ENCODE measurements around the gene MYO9B.

DNA sequence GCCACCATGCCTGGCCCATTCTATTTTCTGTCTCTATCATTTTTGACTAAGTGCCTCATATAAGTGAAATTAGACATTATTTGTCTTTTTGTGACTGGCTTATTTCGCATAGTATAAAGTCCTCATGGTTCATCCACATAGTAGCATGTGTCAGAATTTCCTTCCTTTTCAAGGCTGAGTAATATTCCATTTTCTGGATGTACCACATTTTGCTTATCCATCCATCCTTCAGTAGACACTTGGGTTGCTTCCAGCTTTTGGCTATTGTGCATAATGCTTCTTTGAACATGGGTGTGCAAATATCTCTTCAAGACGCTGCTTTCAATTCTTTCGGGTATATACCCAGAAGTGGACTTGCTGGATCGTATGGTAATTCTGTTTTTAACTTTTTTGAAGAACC is 88.1 kb downstream of the MYO9B start:
- TF ChIP-seq, protein P1, sequence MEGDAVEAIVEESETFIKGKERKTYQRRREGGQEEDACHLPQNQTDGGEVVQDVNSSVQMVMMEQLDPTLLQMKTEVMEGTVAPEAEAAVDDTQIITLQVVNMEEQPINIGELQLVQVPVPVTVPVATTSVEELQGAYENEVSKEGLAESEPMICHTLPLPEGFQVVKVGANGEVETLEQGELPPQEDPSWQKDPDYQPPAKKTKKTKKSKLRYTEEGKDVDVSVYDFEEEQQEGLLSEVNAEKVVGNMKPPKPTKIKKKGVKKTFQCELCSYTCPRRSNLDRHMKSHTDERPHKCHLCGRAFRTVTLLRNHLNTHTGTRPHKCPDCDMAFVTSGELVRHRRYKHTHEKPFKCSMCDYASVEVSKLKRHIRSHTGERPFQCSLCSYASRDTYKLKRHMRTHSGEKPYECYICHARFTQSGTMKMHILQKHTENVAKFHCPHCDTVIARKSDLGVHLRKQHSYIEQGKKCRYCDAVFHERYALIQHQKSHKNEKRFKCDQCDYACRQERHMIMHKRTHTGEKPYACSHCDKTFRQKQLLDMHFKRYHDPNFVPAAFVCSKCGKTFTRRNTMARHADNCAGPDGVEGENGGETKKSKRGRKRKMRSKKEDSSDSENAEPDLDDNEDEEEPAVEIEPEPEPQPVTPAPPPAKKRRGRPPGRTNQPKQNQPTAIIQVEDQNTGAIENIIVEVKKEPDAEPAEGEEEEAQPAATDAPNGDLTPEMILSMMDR (IDR thresholded peaks at IDR 0.05; ENCODE audit: low read depth, low read length, poor library complexity, severe bottlenecking), result no peak
- no peak for TF ChIP-seq EZH2phosphoT487 (IDR thresholded peaks at IDR 0.05; ENCODE audit: borderline replicate concordance, low read length)
